IMR-90 (cell line): Measurements from ENCODE around the gene PLCB4. TPM values are rescaled to one million over a fixed set of nuclear protein-coding genes. Genes with fewer than 3 reads are reported as not detected.
A peak's percentile ranks its signal among the peaks of the same experiment; 100 is the strongest.

Experiments
- ATAC-seq: fragments of 200-7000 bp; cut with Tn5 transposase; 2 replicates; pipeline ENCODE4 v1.9.1; 2020; ENCODE audit warnings: low read depth, mild to moderate bottlenecking, moderate library complexity
- BruUV-seq: library from RNA; stranded (reverse); fragments of 400-500 nt; replicated peaks from 2 replicates; lab custom pipeline; 2021; lab: Mats Ljungman, UMichigan
- CTCF ChIA-PET: fragments of 300-600 bp; formaldehyde crosslinking; extraction: SDS; loops from one replicate; lab custom pipeline; 2021; ENCODE audit warnings: antibody characterized with exemption; lab: Yijun Ruan, JAX
- POLR2A ChIA-PET: fragments of 300-600 bp; sonication (Branson Sonifier 250); formaldehyde crosslinking; loops from one replicate; lab custom pipeline; 2022; ENCODE audit warnings: antibody characterized with exemption; ENCODE audit not compliant: unreplicated experiment; lab: Charles Lee
- DNase-seq: peaks from one replicate; pipeline ENCODE4 v3.0.0; 2013
- H2AFZ ChIP-seq: replicated peaks from 2 replicates; pipeline ENCODE3; 2013; ENCODE audit warnings: low read length, mild to moderate bottlenecking; ENCODE audit not compliant: poor library complexity
- H2AK5ac ChIP-seq: 2 replicates; pipeline ENCODE4 v1.6.1; 2013; ENCODE audit warnings: low read depth, low read length, inconsistent platforms
- H2AK9ac ChIP-seq: replicated peaks from 2 replicates; pipeline ENCODE3; 2013; ENCODE audit warnings: mild to moderate bottlenecking, low read depth, low read length, moderate library complexity; ENCODE audit not compliant: poor library complexity
- H2BK120ac ChIP-seq: 2 replicates; pipeline ENCODE4 v1.6.1; 2013; ENCODE audit warnings: low read depth, low read length, inconsistent platforms
- H2BK15ac ChIP-seq: 3 replicates; pipeline ENCODE4 v1.6.1; 2013; ENCODE audit warnings: low read depth, low read length, inconsistent platforms
- H2BK20ac ChIP-seq: 2 replicates; pipeline ENCODE4 v1.6.1; 2013; ENCODE audit warnings: low read depth, mild to moderate bottlenecking, inconsistent platforms, low read length, moderate library complexity
- H2BK5ac ChIP-seq: 2 replicates; pipeline ENCODE4 v1.6.1; 2013; ENCODE audit warnings: mild to moderate bottlenecking, low read depth, low read length, inconsistent platforms; ENCODE audit not compliant: poor library complexity, severe bottlenecking
- H3K14ac ChIP-seq: replicated peaks from 2 replicates; pipeline ENCODE4 v1.6.1; 2013; ENCODE audit warnings: low read depth, low read length, inconsistent platforms
- H3K18ac ChIP-seq: 2 replicates; pipeline ENCODE4 v1.6.1; 2013; ENCODE audit warnings: low read depth, low read length, control low read depth
- H3K23ac ChIP-seq: 2 replicates; pipeline ENCODE4 v1.6.1; 2013; ENCODE audit warnings: low read depth, low read length, inconsistent platforms
- H3K27ac ChIP-seq: 2 replicates; pipeline ENCODE4 v1.5.1; 2013; ENCODE audit warnings: mild to moderate bottlenecking, control low read depth, low read length; ENCODE audit not compliant: insufficient read depth
- H3K27me3 ChIP-seq: 2 replicates; pipeline ENCODE4 v1.6.1; 2013; ENCODE audit warnings: low read length; ENCODE audit not compliant: control insufficient read depth, insufficient read depth
- H3K36me3 ChIP-seq: 2 replicates; pipeline ENCODE4 v1.6.1; 2013; ENCODE audit warnings: low read length, mixed read lengths; ENCODE audit not compliant: control insufficient read depth, insufficient read depth
- H3K4ac ChIP-seq: 2 replicates; pipeline ENCODE4 v1.6.1; 2013; ENCODE audit warnings: low read depth, low read length, inconsistent platforms
- H3K4me1 ChIP-seq: 2 replicates; pipeline ENCODE4 v1.6.1; 2013; ENCODE audit warnings: low read length, mixed read lengths; ENCODE audit not compliant: control insufficient read depth, insufficient read depth
- H3K4me2 ChIP-seq: 2 replicates; pipeline ENCODE4 v1.6.1; 2013; ENCODE audit warnings: low read depth, mild to moderate bottlenecking, control low read depth, low read length, moderate library complexity
- H3K4me3 ChIP-seq: 2 replicates; pipeline ENCODE4 v1.5.1; 2013; ENCODE audit warnings: low read depth, mild to moderate bottlenecking, control low read depth, low read length, moderate library complexity; ENCODE audit not compliant: insufficient read depth
- H3K56ac ChIP-seq: 2 replicates; pipeline ENCODE4 v1.6.1; 2013; ENCODE audit warnings: low read length, inconsistent platforms; ENCODE audit not compliant: insufficient read depth; ENCODE audit errors: extremely low read depth
- H3K79me1 ChIP-seq, 2 experiments: 2 replicates each; pipeline ENCODE4 v1.6.1; 2013; ENCODE audit warnings: low read length in 2 of 2, inconsistent platforms in 1 of 2, low read depth in 1 of 2
- H3K9ac ChIP-seq: 2 replicates; pipeline ENCODE4 v1.6.1; 2013; ENCODE audit warnings: low read depth, low read length, control low read depth
- H3K9me1 ChIP-seq: 2 replicates; pipeline ENCODE4 v1.6.1; 2013; ENCODE audit warnings: low read length, inconsistent platforms; ENCODE audit not compliant: insufficient read depth
- H3K9me3 ChIP-seq: 2 replicates; pipeline ENCODE4 v1.6.1; 2013; ENCODE audit warnings: low read length; ENCODE audit not compliant: control insufficient read depth, insufficient read depth
- H4K20me1 ChIP-seq: 2 replicates; pipeline ENCODE4 v1.6.1; 2013; ENCODE audit warnings: low read length, inconsistent platforms; ENCODE audit not compliant: insufficient read depth
- H4K5ac ChIP-seq: 2 replicates; pipeline ENCODE4 v1.6.1; 2013; ENCODE audit warnings: mild to moderate bottlenecking, low read depth, low read length, control low read depth
- H4K8ac ChIP-seq, 2 experiments: 2 replicates each; pipeline ENCODE4 v1.6.1; 2013; ENCODE audit warnings: low read depth in 2 of 2, low read length in 2 of 2, control low read depth in 1 of 2, inconsistent platforms in 1 of 2
- H4K91ac ChIP-seq: 2 replicates; pipeline ENCODE4 v1.6.1; 2013; ENCODE audit warnings: low read depth, low read length, inconsistent platforms; ENCODE audit not compliant: insufficient read depth
- BHLHE40 ChIP-seq: fragments of 150-350 bp; IDR thresholded peaks from 2 replicates; pipeline ENCODE4 v1.6.1; 2016; ENCODE audit warnings: mild to moderate bottlenecking, low read depth, low read length
- CEBPB ChIP-seq: IDR thresholded peaks from 2 replicates; pipeline ENCODE4 v1.6.1; 2012; ENCODE audit warnings: low read depth, low read length, improper control_type of control experiment
- CHD1 ChIP-seq: IDR thresholded peaks from 2 replicates; pipeline ENCODE4 v1.6.1; 2012; ENCODE audit warnings: low read depth, low read length, improper control_type of control experiment
- CTCF ChIP-seq: conservative IDR thresholded peaks from 2 replicates; pipeline ENCODE4 v1.5.1; 2012; ENCODE audit warnings: mild to moderate bottlenecking, low read depth, low read length, improper control_type of control experiment
- FOS ChIP-seq: fragments of 150-350 bp; IDR thresholded peaks from 2 replicates; pipeline ENCODE4 v1.6.1; 2016; ENCODE audit warnings: low read depth, low read length
- MAFK ChIP-seq: IDR thresholded peaks from 2 replicates; pipeline ENCODE4 v1.6.1; 2012; ENCODE audit warnings: low read depth, low read length, improper control_type of control experiment
- MAZ ChIP-seq: IDR thresholded peaks from 2 replicates; pipeline ENCODE4 v1.6.1; 2012; ENCODE audit warnings: low read depth, mild to moderate bottlenecking, low read length, improper control_type of control experiment, moderate library complexity, borderline replicate concordance
- MXI1 ChIP-seq: IDR thresholded peaks from 2 replicates; pipeline ENCODE4 v1.6.1; 2012; ENCODE audit warnings: low read depth, mild to moderate bottlenecking, low read length, moderate library complexity, borderline replicate concordance
- NFE2L2 ChIP-seq: fragments of 150-350 bp; IDR thresholded peaks from 2 replicates; pipeline ENCODE4 v1.6.1; 2016; ENCODE audit warnings: low read depth, mild to moderate bottlenecking, low read length
- POLR2A ChIP-seq: IDR thresholded peaks from 2 replicates; pipeline ENCODE4 v1.6.1; 2012; ENCODE audit warnings: mild to moderate bottlenecking, low read depth, low read length
- RAD21 ChIP-seq: IDR thresholded peaks from 2 replicates; pipeline ENCODE4 v1.6.1; 2012; ENCODE audit warnings: low read length, improper control_type of control experiment
- RCOR1 ChIP-seq: IDR thresholded peaks from 2 replicates; pipeline ENCODE4 v1.6.1; 2012; ENCODE audit warnings: mild to moderate bottlenecking, low read length, improper control_type of control experiment; ENCODE audit not compliant: insufficient replicate concordance
- RFX5 ChIP-seq: IDR thresholded peaks from 2 replicates; pipeline ENCODE4 v1.8.0; 2012; ENCODE audit warnings: low read depth, mild to moderate bottlenecking, low read length, moderate library complexity
- SMC3 ChIP-seq: fragments of 150-350 bp; IDR thresholded peaks from 2 replicates; pipeline ENCODE4 v1.6.1; 2016; ENCODE audit warnings: low read depth, mild to moderate bottlenecking, antibody characterized with exemption, low read length, moderate library complexity
- WGBS, 2 experiments: methylation state at CpG; one replicate each; pipeline versions ENCODE4 v1.1.5 to v1.1.7; 2013; ENCODE audit warnings: missing lambda C conversion rate in 2 of 2; ENCODE audit not compliant: insufficient read length in 1 of 2; ENCODE audit errors: extremely low coverage in 2 of 2; 5-methylcytosine and 5-hydroxymethylcytosine counted together
- dilution Hi-C: fragments of 300-500 bp; cut with HindIII; formaldehyde crosslinking; loops from one replicate; pipeline ENCODE4 v1.14.3; 2018; ENCODE audit warnings: low sequenced_read_pairs; ENCODE audit not compliant: unreplicated experiment
- in situ Hi-C: fragments of 300-500 bp; cut with MboI; formaldehyde crosslinking; loops from 3 replicates; pipeline ENCODE4 v1.14.3; 2019; ENCODE audit warnings: low sequenced_read_pairs, inconsistent platforms, mixed read lengths
- intact Hi-C: fragments of 100-400 bp; cut with micrococcal nuclease; formaldehyde crosslinking; loops from 2 replicates; pipeline ENCODE4 v1.10.0; 2022
- polyA plus RNA-seq, 3 experiments: library from polyadenylated mRNA; depleted of rRNA; stranded (reverse); fragments of >200 nt; gene quantifications; 2 replicates each; pipeline ENCODE4 v1.2.3, GENCODE V29; 2012; ENCODE audit warnings: low replicate concordance in 1 of 3
- total RNA-seq: library from RNA; depleted of rRNA; stranded (reverse); fragments of >200 nt; gene quantifications from 2 replicates; pipeline ENCODE4 v1.2.3, GENCODE V29; 2012
- TF ChIP-seq, protein P1 (sequence below): fragments of 150-350 bp; IDR thresholded peaks from 2 replicates; pipeline ENCODE4 v1.6.1; 2017; ENCODE audit warnings: mild to moderate bottlenecking, antibody characterized with exemption, low read length, low read depth
- TF ChIP-seq, protein P2 (sequence below): fragments of 150-350 bp; IDR thresholded peaks from 2 replicates; pipeline ENCODE4 v1.6.1; 2016; ENCODE audit warnings: low read depth, mild to moderate bottlenecking, low read length, moderate library complexity, borderline replicate concordance

Gene PLCB4
- total and polyA plus RNA-seq, 2 of the 4 experiments (the other 2 are of a cell fraction), result 12.5 to 24.0 TPM

GRCh38 chr20:9092655-9093054 lies 23.8 kb downstream of the PLCB4 start:
- Histone ChIP-seq H3K9ac (no peak overlapping the region), H3K4me3 (no peak overlapping the region), H3K79me1 (peaks cover 21 to 74% of the 10 kb centered on the region in 2 experiments; a peak in 3 of 4 replicates), H2BK15ac (no peak overlapping the region), H3K18ac (no peak overlapping the region), H3K23ac (peak overlapping the region; percentile 10; the same call in 1 of the 2 replicates), H4K8ac (no peak overlapping the region), H3K36me3 (no peaks in the 10 kb centered on the region), H3K4me1 (peaks cover 13% of the 10 kb centered on the region), H3K56ac (no peak overlapping the region), H3K27me3 (no peaks in the 10 kb centered on the region), H2BK5ac (peak overlapping the region; percentile 61), H3K9me3 (no peaks in the 10 kb centered on the region), H4K5ac (no peak overlapping the region), H2AFZ (no peak overlapping the region), H3K4ac (0 out of 2 replicates have a peak overlapping the region, but pooled peaks have one; percentile 3), H4K20me1 (peaks cover 25% of the 10 kb centered on the region; the same call in 1 of the 2 replicates), H2BK120ac (no peak overlapping the region; the same call in 1 of the 2 replicates), H2BK20ac (no peak overlapping the region), H2AK5ac (no peak overlapping the region; the same call in 1 of the 2 replicates), H3K4me2 (peak overlapping the region; percentile 34; the same call in 1 of the 2 replicates), H3K14ac (0 out of 2 replicates have a peak overlapping the region, but pooled peaks have one; percentile 22), H4K91ac (no peak overlapping the region), H3K9me1 (peaks cover 10% of the 10 kb centered on the region), H3K27ac (no peak overlapping the region), H2AK9ac (no peak overlapping the region)
- ChIA-PET CTCF (interaction anchor here (1.4 kb wide), 1 partner anchor 20 kb away, joined by 3 read pairs; no protein-coding TSS in a partner anchor), POLR2A (no interaction called here)
- ATAC-seq (peak; percentile 42), DNase-seq (no peak)
- dilution Hi-C loops, result no loop called here
- intact Hi-C loops, result no loop called here
- in situ Hi-C loops, result no loop called here
- TF ChIP-seq RAD21 (no peak), POLR2A (no peak), FOS (no peak), CTCF (no peak), RCOR1 (no peak), RFX5 (no peak), CEBPB (no peak), MXI1 (no peak), MAZ (no peak), NFE2L2 (no peak), MAFK (no peak), CHD1 (no peak), SMC3 (no peak), BHLHE40 (no peak)
- TF ChIP-seq, protein P1, sequence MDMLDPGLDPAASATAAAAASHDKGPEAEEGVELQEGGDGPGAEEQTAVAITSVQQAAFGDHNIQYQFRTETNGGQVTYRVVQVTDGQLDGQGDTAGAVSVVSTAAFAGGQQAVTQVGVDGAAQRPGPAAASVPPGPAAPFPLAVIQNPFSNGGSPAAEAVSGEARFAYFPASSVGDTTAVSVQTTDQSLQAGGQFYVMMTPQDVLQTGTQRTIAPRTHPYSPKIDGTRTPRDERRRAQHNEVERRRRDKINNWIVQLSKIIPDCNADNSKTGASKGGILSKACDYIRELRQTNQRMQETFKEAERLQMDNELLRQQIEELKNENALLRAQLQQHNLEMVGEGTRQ, result no peak
- TF ChIP-seq, protein P2, sequence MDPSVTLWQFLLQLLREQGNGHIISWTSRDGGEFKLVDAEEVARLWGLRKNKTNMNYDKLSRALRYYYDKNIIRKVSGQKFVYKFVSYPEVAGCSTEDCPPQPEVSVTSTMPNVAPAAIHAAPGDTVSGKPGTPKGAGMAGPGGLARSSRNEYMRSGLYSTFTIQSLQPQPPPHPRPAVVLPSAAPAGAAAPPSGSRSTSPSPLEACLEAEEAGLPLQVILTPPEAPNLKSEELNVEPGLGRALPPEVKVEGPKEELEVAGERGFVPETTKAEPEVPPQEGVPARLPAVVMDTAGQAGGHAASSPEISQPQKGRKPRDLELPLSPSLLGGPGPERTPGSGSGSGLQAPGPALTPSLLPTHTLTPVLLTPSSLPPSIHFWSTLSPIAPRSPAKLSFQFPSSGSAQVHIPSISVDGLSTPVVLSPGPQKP, result no peak
- no CpG with 5 or more reads among the region's 3 CpGs for WGBS, 2 experiments
- BruUV-seq, result no TSS peak
